HG02852 (cell line): ENCODE measurements around the gene ISLR.

Experiments
- ATAC-seq: cut with Tn5 transposase; IDR thresholded peaks from one replicate; pipeline ENCODE4 v1.9.1; 2021; ENCODE audit warnings: mild to moderate bottlenecking, moderate library complexity; ENCODE audit not compliant: unreplicated experiment

Gene ISLR

GRCh38 chr15:74192751-74193150 lies 19.2 kb downstream of the ISLR start:
- ATAC-seq, result no peak

GRCh38 chr15:74193299-74193718 lies 19.8 kb downstream of the ISLR start:
- ATAC-seq, result no peak

GRCh38 chr15:74193905-74194304 lies 20.4 kb downstream of the ISLR start:
- no peak for ATAC-seq

GRCh38 chr15:74194572-74195559 lies 21.4 kb downstream of the ISLR start:
- no peak for ATAC-seq

- no peak for ATAC-seq
Measured at GRCh38 chr15:74196175-74196574, 22.7 kb downstream of the ISLR start.

- ATAC-seq, result no peak
Measured at GRCh38 chr15:74197176-74197965, 23.9 kb downstream of the ISLR start.

GRCh38 chr15:74199297-74199652 lies 25.8 kb downstream of the ISLR start:
- ATAC-seq, result no peak

- no peak for ATAC-seq
Measured at GRCh38 chr15:74200412-74200815, 26.9 kb downstream of the ISLR start.

- ATAC-seq, result no peak
Measured at GRCh38 chr15:74200871-74201419, 27.4 kb downstream of the ISLR start.

GRCh38 chr15:74201710-74202420 lies 28.4 kb downstream of the ISLR start:
- no peak for ATAC-seq

GRCh38 chr15:74202452-74203401 lies 29.2 kb downstream of the ISLR start, which contains the start of gene STRA6:
TSS of gene STRA6 (minus strand) at chr15:74202787. CDS start at chr15:74202267, 520 bp downstream.
- ATAC-seq, result no peak

- ATAC-seq, result no peak
Measured at GRCh38 chr15:74203914-74204431, 30.5 kb downstream of the ISLR start.

- no peak for ATAC-seq
Measured at GRCh38 chr15:74205582-74205947, 32.1 kb downstream of the ISLR start.

GRCh38 chr15:74206801-74207281 lies 33.3 kb downstream of the ISLR start:
- no peak for ATAC-seq

- no peak for ATAC-seq
Measured at GRCh38 chr15:74207652-74208440, 34.3 kb downstream of the ISLR start.

GRCh38 chr15:74208496-74208895 lies 35.0 kb downstream of the ISLR start:
- no peak for ATAC-seq

GRCh38 chr15:74208901-74209559 lies 35.5 kb downstream of the ISLR start:
- ATAC-seq, result no peak

- no peak for ATAC-seq
Measured at GRCh38 chr15:74209560-74209958, 36.0 kb downstream of the ISLR start.
